HepG2 (cell line): ENCODE data around the gene WDR19. TPM values are rescaled to one million over a fixed set of nuclear protein-coding genes. Genes with fewer than 3 reads are reported as not detected.

Source experiments
- ATAC-seq: fragments of 200-7000 bp; cut with Tn5 transposase; 3 replicates; pipeline ENCODE4 v1.9.1; 2020; ENCODE audit warnings: mild to moderate bottlenecking, moderate library complexity
- BruUV-seq: library from RNA; stranded (reverse); fragments of 400-500 nt; replicated peaks from 2 replicates; lab custom pipeline; 2021; lab: Mats Ljungman, UMichigan
- CTCF ChIA-PET: fragments of 300-600 bp; formaldehyde crosslinking; extraction: SDS; loops from one replicate; lab custom pipeline; 2021; ENCODE audit warnings: low total read pairs, inconsistent platforms, low intra/inter-chr PET ratio; lab: Yijun Ruan, JAX
- POLR2A ChIA-PET: fragments of 350-600 bp; sonication (Branson Sonifier 250); formaldehyde crosslinking; loops from one replicate; lab custom pipeline; 2020; ENCODE audit warnings: antibody characterized with exemption, inconsistent platforms; lab: Yijun Ruan, JAX
- DNase-seq: peaks from one replicate; pipeline ENCODE4 v3.0.0-alpha.2; 2015; ENCODE audit warnings: low spot score
- FAIRE-seq: peaks from 3 replicates; lab custom pipeline; 2011; peaks lifted over from hg19 to GRCh38; lab: Jason Lieb, UNC
- H2AFZ ChIP-seq: one replicate; pipeline ENCODE4 v1.6.1; 2011; ENCODE audit warnings: low read length, inconsistent platforms
- H3K27ac ChIP-seq: fragments of 300-600 bp; 3 replicates; pipeline ENCODE4 v1.8.0; 2011; ENCODE audit warnings: mixed run types, mild to moderate bottlenecking, mixed read lengths, low read length, inconsistent platforms; ENCODE audit not compliant: insufficient read depth; ENCODE audit errors: extremely low read length
- H3K27me3 ChIP-seq, 2 experiments: fragments of 200-600 bp in 1 of 2; 2 replicates in 1 of 2; 3 replicates in 1 of 2; pipeline versions ENCODE4 v1.6.0 to v1.8.0; 2011; ENCODE audit warnings: low read length in 2 of 2, mild to moderate bottlenecking in 2 of 2, moderate library complexity in 2 of 2, inconsistent platforms in 1 of 2; ENCODE audit not compliant: insufficient read depth in 2 of 2, control insufficient read depth in 1 of 2
- H3K36me3 ChIP-seq, 2 experiments: fragments of 200-600 bp in 1 of 2; replicated peaks in 1 of 2; 2 replicates in 1 of 2; 3 replicates in 1 of 2; pipeline versions ENCODE4 v1.5.1 to v1.8.0; 2011; ENCODE audit warnings: low read length in 2 of 2, inconsistent platforms in 1 of 2; ENCODE audit not compliant: insufficient read depth in 2 of 2, control insufficient read depth in 1 of 2
- H3K4me1 ChIP-seq: 2 replicates; pipeline ENCODE4 v1.5.1; 2012; ENCODE audit warnings: low read length, inconsistent platforms; ENCODE audit not compliant: insufficient read depth
- H3K4me2 ChIP-seq: 2 replicates; pipeline ENCODE4 v1.6.0; 2011; ENCODE audit warnings: low read depth, low read length, inconsistent platforms
- H3K4me3 ChIP-seq, 3 experiments: fragments of 200-600 bp in 1 of 3; sonication (generic), shearing (Covaris generic) in 1 of 3; replicated peaks in 1 of 3; 2 replicates each; pipeline ENCODE4 v1.5.1; 2011 to 2016; ENCODE audit warnings: low read length in 3 of 3, inconsistent platforms in 2 of 3, low read depth in 2 of 3, mild to moderate bottlenecking in 2 of 3, control low read depth in 1 of 3, mixed read lengths in 1 of 3; ENCODE audit not compliant: insufficient read depth in 1 of 3
- H3K79me2 ChIP-seq: one replicate; pipeline ENCODE4 v1.6.1; 2011; ENCODE audit warnings: low read length, inconsistent platforms; ENCODE audit not compliant: insufficient read depth
- H3K9ac ChIP-seq: 2 replicates; pipeline ENCODE4 v1.6.0; 2011; ENCODE audit warnings: mild to moderate bottlenecking, low read depth, low read length, inconsistent platforms; ENCODE audit not compliant: insufficient read depth
- H3K9me3 ChIP-seq: 2 replicates; pipeline ENCODE4 v1.5.1; 2012; ENCODE audit warnings: mild to moderate bottlenecking, low read length
- H4K20me1 ChIP-seq: 2 replicates; pipeline ENCODE4 v1.6.0; 2011; ENCODE audit warnings: inconsistent platforms, mild to moderate bottlenecking, low read length, moderate library complexity; ENCODE audit not compliant: insufficient read depth
- CEBPG ChIP-seq: IDR thresholded peaks from 2 replicates; pipeline ENCODE4 v1.6.1; 2016
- MAZ ChIP-seq, 2 experiments: sonication (generic) in 1 of 2; formaldehyde crosslinking in 1 of 2; IDR thresholded peaks; 2 replicates each; pipeline versions ENCODE4 v1.5.0 to v1.6.1; 2012 to 2020; ENCODE audit warnings: low read depth in 2 of 2, mild to moderate bottlenecking in 2 of 2, borderline replicate concordance in 1 of 2, improper control_type of control experiment in 1 of 2, low read length in 1 of 2, missing genetic modification reagents in 1 of 2, moderate library complexity in 1 of 2
- MIXL1 ChIP-seq: IDR thresholded peaks from 2 replicates; pipeline ENCODE4 v1.6.1; 2016
- NBN ChIP-seq: fragments of 450-650 bp; conservative IDR thresholded peaks from 2 replicates; pipeline ENCODE4 v1.6.1; 2017
- REL ChIP-seq: sonication (generic); formaldehyde crosslinking; conservative IDR thresholded peaks from 2 replicates; pipeline ENCODE4 v1.8.0; 2022; ENCODE audit warnings: mild to moderate bottlenecking, missing genetic modification reagents, moderate library complexity
- SAFB2 ChIP-seq: sonication (generic); formaldehyde crosslinking; IDR thresholded peaks from 2 replicates; pipeline ENCODE4 v1.5.1; 2020; ENCODE audit warnings: missing genetic modification reagents, low read depth, mild to moderate bottlenecking, borderline replicate concordance
- SIN3A ChIP-seq: IDR thresholded peaks from 2 replicates; pipeline ENCODE4 v1.6.1; 2011; ENCODE audit warnings: low read depth, mild to moderate bottlenecking, control low read depth, low read length, borderline replicate concordance
- TBX2 ChIP-seq: sonication (generic); formaldehyde crosslinking; IDR thresholded peaks from 2 replicates; pipeline ENCODE4 v1.5.0; 2020; ENCODE audit warnings: missing genetic modification reagents, mild to moderate bottlenecking, borderline replicate concordance
- ZNF292 ChIP-seq: sonication (generic); formaldehyde crosslinking; IDR thresholded peaks from 2 replicates; pipeline ENCODE4 v1.8.1; 2022; ENCODE audit warnings: mild to moderate bottlenecking, low read depth, missing genetic modification reagents, borderline replicate concordance
- ZNF432 ChIP-seq: sonication (generic); formaldehyde crosslinking; IDR thresholded peaks from 2 replicates; pipeline ENCODE4 v1.5.0; 2020; ENCODE audit warnings: missing genetic modification reagents, mild to moderate bottlenecking, borderline replicate concordance
- ZNF570 ChIP-seq: sonication (generic); formaldehyde crosslinking; IDR thresholded peaks from 2 replicates; pipeline ENCODE4 v1.4.0; 2020; ENCODE audit warnings: mild to moderate bottlenecking, missing genetic modification reagents, borderline replicate concordance
- ZNF709 ChIP-seq: sonication (generic); formaldehyde crosslinking; IDR thresholded peaks from 2 replicates; pipeline ENCODE4 v1.5.0; 2020; ENCODE audit warnings: mild to moderate bottlenecking, missing genetic modification reagents
- WGBS: methylation state at CpG from one replicate; pipeline ENCODE4 v1.1.6; 2017; ENCODE audit warnings: low lambda C conversion rate; 5-methylcytosine and 5-hydroxymethylcytosine counted together
- in situ Hi-C: cut with HindIII; loops from 2 replicates; pipeline ENCODE4 v1.10.0; 2017; ENCODE audit warnings: low pct_unique_long_range_greater_than_20kb; ENCODE audit not compliant: extremely low pct_ligation_motif_present
- intact Hi-C: fragments of 100-400 bp; cut with micrococcal nuclease; formaldehyde crosslinking; loops from one replicate; pipeline ENCODE4 v1.10.0; 2022; ENCODE audit not compliant: unreplicated experiment
- polyA plus RNA-seq, 8 experiments: library from polyadenylated mRNA; depleted of rRNA in 3 of 8; stranded (reverse) in 7 of 8; unstranded in 1 of 8; fragments of >200 nt; fragmentation: Illumina TruSeq in 4 of 8; extraction: Trizol in 4 of 8; gene quantifications; 2 replicates each; pipeline versions ENCODE4 v1.2.1 to v1.2.3, GENCODE V29; 2011 to 2016; ENCODE audit warnings: low read depth in 4 of 8, missing spikeins in 1 of 8, mixed read lengths in 1 of 8; ENCODE audit not compliant: insufficient read depth in 1 of 8
- total RNA-seq, 5 experiments: library from RNA; depleted of rRNA; stranded (reverse); fragments of >200 nt; fragmentation: Illumina TruSeq; extraction: Trizol; gene quantifications; 2 replicates each; pipeline ENCODE4 v1.2.3, GENCODE V29; 2016; ENCODE audit warnings: low read depth in 1 of 5
- TF ChIP-seq, protein P1 (sequence below): sonication (generic); formaldehyde crosslinking; IDR thresholded peaks from 2 replicates; pipeline ENCODE4 v1.4.0; 2020; ENCODE audit warnings: missing genetic modification reagents, borderline replicate concordance
- TF ChIP-seq, protein P2 (sequence below): IDR thresholded peaks from 2 replicates; pipeline ENCODE4 v1.6.1; 2012; ENCODE audit warnings: low read depth, low read length, improper control_type of control experiment
- TF ChIP-seq, protein P3 (sequence below): sonication (generic); formaldehyde crosslinking; IDR thresholded peaks from 2 replicates; pipeline ENCODE4 v1.5.0; 2020; ENCODE audit warnings: mild to moderate bottlenecking, low read depth, missing genetic modification reagents, borderline replicate concordance
- TF ChIP-seq, protein P4 (sequence below): sonication (generic); formaldehyde crosslinking; IDR thresholded peaks from 2 replicates; pipeline ENCODE4 v1.8.0; 2022; ENCODE audit warnings: mild to moderate bottlenecking, missing genetic modification reagents, moderate library complexity

WDR19 gene
- total and polyA plus RNA-seq, 2 of the 13 experiments (the other 11 are each of a cell fraction or from before 2014, with no cell fraction given) = 22.9 to 34.1 TPM

DNA sequence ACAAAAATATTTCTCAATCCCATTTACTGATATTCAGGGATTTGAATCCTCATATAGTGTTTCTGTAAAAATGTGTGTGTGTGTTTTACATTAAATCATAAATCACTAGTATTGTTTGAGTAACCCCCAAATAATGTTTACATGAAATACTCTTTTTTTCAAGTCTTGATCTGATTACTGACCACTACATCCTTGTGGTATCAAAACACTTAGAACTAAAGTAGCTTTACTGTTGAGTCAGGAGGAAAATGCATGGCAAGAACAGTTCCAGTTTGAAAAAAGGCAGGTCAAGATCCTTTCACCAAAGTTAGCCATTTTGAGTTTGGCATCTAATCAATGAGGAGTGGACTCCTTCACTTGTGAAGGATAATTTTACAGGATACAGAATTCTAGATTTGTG is 3.6 kb upstream of the WDR19 start (continued):
- TF ChIP-seq, protein P1, sequence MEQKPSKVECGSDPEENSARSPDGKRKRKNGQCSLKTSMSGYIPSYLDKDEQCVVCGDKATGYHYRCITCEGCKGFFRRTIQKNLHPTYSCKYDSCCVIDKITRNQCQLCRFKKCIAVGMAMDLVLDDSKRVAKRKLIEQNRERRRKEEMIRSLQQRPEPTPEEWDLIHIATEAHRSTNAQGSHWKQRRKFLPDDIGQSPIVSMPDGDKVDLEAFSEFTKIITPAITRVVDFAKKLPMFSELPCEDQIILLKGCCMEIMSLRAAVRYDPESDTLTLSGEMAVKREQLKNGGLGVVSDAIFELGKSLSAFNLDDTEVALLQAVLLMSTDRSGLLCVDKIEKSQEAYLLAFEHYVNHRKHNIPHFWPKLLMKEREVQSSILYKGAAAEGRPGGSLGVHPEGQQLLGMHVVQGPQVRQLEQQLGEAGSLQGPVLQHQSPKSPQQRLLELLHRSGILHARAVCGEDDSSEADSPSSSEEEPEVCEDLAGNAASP (CRISPR knock-in tag) = no peak
- TF ChIP-seq ZNF432 (CRISPR knock-in tag) (no peak), SIN3A (no peak), MIXL1 (no peak), ZNF570 (CRISPR knock-in tag) (no peak), ZNF709 (CRISPR knock-in tag) (no peak), REL (CRISPR knock-in tag) (no peak), MAZ (IDR thresholded peaks at IDR 0.05; ENCODE audit: borderline replicate concordance, low read depth, low read length) (no peak), MAZ (CRISPR knock-in tag; IDR thresholded peaks at IDR 0.05; ENCODE audit: low read depth) (no peak), SAFB2 (CRISPR knock-in tag) (no peak), ZNF292 (CRISPR knock-in tag) (no peak)

DNA sequence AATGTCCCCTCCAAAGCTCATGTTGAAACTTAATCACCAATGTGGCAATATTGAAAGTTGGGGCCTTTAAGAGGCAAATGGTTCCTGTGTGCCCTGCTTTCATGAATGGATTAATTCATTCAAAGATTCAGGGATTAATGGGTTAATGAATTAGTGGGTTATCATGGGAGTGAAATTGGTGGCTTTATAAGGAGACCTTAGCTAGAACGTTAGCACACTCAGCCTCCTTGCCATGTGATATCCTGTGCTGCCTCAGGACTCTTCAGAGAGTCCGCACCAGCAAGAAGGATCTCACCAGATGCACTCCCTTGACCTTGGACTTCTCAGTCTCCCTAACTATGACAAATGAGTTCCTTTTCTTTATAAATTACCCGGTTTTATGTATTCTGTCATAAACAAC is 2.6 kb upstream of the WDR19 start:
- ATAC-seq = no peak
- TF ChIP-seq, protein P2, sequence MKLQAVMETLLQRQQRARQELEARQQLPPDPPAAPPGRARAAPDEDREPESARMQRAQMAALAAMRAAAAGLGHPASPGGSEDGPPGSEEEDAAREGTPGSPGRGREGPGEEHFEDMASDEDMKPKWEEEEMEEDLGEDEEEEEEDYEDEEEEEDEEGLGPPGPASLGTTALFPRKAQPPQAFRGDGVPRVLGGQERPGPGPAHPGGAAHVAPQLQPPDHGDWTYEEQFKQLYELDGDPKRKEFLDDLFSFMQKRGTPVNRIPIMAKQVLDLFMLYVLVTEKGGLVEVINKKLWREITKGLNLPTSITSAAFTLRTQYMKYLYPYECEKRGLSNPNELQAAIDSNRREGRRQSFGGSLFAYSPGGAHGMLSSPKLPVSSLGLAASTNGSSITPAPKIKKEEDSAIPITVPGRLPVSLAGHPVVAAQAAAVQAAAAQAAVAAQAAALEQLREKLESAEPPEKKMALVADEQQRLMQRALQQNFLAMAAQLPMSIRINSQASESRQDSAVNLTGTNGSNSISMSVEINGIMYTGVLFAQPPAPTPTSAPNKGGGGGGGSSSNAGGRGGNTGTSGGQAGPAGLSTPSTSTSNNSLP = no peak
- TF ChIP-seq TBX2 (CRISPR knock-in tag) (no peak), CEBPG (CRISPR knock-in tag) (no peak), NBN (no peak)
- TF ChIP-seq, protein P3, sequence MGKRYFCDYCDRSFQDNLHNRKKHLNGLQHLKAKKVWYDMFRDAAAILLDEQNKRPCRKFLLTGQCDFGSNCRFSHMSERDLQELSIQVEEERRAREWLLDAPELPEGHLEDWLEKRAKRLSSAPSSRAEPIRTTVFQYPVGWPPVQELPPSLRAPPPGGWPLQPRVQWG (CRISPR knock-in tag) = no peak
- TF ChIP-seq, protein P4, sequence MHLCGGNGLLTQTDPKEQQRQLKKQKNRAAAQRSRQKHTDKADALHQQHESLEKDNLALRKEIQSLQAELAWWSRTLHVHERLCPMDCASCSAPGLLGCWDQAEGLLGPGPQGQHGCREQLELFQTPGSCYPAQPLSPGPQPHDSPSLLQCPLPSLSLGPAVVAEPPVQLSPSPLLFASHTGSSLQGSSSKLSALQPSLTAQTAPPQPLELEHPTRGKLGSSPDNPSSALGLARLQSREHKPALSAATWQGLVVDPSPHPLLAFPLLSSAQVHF = no peak
- TF ChIP-seq, all 625 proteins: peak for 0
- Histone ChIP-seq H3K9me3 (no peaks in the 10 kb centered on the region), H3K9ac (no peak overlapping the region), H3K4me2 (no peak overlapping the region), H3K36me3 (no peaks in the 10 kb centered on the region), H3K27me3 (no peaks in the 10 kb centered on the region), H3K4me3 (no peak overlapping the region), H4K20me1 (no peaks in the 10 kb centered on the region), H3K79me2 (no peaks in the 10 kb centered on the region), H3K27ac (no peak overlapping the region), H2AFZ (no peak overlapping the region), H3K4me1 (peaks cover 20% of the 10 kb centered on the region)
- 49% methylated on average over 3 of the region's 3 CpGs for WGBS
- POLR2A ChIA-PET = no interaction called here
- in situ Hi-C loops = no loop called here
- CTCF ChIA-PET = no interaction called here
- intact Hi-C loops = loop anchor here (5.0 to 10.0 kb wide), 3 partner anchors 185 to 273 kb away; partner anchors contain the start of gene RFC1
- FAIRE-seq (no peak), DNase-seq (no peak)
- BruUV-seq = no TSS peak
